DMS53 (cell line): ENCODE results near the gene SPNS3.

Experiments used
- DNase-seq: peaks from one replicate; lab custom pipeline; 2025; lab: John Stamatoyannopoulos, UW

SPNS3 gene

DNA sequence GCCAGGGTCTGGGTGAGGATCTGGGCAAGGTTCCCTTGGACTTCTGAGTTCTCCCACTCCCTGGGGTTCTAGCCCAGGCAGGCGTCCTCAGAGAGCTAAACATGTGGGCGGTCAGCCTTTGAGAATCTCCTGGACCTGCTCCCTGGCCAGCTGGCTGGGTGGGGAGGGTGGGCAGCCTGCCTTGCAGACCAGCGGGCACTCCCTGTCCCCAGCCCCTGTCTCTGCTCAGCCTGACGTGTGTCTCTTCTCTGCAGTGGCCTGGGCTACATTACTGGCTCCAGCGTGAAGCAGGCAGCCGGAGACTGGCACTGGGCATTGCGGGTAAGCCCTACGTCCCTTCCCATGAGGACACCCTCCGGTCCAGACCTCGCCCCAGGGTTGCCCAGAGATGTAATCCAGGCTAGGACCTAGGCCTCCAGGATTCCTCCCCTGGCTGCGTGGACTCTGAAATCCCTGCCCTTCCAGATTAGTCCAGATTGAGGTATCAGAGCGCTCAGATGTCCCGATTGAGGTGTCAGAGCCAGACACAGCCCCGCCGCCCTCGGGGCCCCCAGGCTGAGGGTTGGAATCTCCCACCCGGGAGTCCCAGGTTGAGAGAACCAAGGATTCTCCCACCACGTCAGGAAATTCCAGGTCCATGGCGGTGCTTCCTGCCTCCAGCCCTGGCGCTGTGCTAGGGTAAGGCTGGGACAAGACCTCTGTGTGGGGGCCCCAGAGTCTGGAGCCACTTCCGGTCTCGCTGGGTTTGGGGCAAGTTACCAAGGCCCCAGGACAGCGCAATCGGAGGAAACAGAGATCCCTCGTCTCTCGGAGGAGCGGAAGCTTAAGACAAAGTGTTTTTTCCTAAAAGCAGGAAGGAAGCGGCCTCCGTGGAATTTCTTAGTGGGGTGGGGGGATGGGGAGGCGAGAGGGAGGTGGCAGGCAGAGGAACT lies 97.3 kb downstream of the SPNS3 start:
- DNase-seq: no peak

DNA sequence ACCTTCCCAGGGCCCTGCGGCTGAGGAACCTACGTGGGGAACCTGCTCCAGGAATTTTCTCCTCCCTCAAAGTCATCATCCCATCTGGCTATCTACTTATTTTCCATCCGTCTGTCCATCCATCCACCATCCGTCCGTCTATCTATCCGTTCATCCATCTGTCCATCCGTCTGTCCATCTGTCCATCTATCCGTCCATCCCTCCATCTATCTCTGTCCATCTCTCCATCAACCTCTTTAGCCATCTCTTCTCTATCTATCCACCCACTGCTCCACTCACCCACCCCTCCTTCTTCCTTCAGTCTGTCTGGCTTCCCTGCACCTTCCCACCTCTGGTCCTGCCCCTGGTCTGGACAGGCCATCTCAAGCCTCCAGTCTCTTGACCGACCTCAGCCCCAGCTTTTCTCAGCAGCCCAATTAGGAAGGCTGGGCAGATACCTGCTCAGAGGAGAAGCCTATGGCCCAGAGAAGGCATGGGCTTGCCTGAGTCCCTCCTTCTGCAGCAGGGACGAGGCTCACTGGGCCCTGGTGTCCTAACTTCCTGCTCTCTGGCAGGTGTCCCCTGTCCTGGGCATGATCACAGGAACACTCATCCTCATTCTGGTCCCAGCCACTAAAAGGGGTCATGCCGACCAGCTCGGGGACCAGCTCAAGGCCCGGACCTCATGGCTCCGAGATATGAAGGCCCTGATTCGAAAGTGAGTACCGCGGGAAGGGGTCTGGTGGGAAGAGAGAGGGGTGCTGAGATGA lies 98.4 kb downstream of the SPNS3 start:
- DNase-seq: no peak

DNA sequence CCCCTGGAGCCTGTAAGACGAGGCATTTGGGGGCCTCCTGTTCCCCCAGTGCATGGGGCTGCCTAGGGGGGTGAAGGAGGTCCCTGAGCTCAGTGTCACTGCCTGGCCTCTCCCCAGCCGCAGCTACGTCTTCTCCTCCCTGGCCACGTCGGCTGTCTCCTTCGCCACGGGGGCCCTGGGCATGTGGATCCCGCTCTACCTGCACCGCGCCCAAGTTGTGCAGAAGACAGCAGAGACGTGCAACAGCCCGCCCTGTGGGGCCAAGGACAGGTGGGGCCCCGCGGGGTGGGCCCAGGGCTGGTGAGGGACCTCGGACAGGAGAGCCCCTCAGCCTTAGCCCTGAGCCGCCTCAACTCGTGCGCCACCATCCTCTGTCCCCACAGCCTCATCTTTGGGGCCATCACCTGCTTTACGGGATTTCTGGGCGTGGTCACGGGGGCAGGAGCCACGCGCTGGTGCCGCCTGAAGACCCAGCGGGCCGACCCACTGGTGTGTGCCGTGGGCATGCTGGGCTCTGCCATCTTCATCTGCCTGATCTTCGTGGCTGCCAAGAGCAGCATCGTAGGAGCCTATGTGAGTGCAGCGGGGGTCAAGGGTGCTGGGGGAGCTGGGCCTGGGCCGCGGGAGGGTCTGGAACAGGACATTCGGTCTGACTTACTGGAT lies 99.3 kb downstream of the SPNS3 start:
- DNase-seq: no peak

DNA sequence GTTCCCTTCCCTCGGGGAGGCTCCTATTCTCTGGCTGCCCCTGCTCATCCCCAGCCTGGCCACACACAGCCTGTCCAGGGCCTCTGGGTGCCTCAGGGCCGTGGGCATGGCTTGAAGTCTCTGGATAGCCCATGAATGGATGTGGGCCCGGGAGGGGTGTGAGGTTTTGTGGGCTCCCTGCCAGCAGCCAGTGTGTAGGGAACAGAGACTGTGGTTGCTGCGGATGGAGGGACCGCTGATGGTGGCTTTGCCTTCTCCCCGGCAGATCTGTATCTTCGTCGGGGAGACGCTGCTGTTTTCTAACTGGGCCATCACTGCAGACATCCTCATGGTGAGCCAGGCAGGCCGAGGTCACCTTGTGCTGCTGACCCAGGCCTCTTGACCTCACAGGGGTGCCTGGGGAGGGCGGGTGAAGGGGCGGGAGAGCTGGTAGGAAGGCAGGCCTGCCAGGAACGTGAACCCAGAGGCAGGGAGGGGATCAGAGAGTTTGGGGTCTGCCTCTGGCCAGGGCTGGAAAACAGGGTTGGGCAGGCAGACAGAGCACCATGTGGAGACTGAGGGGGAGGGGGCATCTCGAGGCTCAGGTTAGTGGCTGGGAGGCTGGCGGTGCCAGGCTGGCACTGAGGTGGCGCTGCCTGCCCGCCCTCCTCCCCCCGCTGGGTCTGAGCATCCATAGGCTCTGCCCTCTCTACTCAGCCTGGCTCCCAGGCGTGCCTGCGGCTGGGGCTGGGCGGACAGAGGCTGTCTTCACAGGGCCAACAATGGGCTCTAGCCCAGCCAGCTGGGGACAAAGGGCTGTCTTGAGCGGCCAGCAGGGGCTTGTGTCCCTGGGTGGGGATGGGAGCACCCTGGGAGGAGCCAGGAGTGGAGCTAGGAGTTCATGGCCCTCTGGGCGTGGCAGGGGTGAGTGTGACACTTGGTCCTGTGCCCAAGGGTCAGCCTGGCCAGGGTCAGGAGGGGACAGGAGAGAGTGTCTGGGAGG lies 100.1 kb downstream of the SPNS3 start:
- peak; percentile 43 for DNase-seq

GRCh38 chr17:4534515-4534914 lies 100.8 kb downstream of the SPNS3 start:
- no peak for DNase-seq

- DNase-seq: no peak
Measured at GRCh38 chr17:4534928-4535666, 101.4 kb downstream of the SPNS3 start.

GRCh38 chr17:4535667-4536258 lies 102.0 kb downstream of the SPNS3 start:
- DNase-seq: no peak

DNA sequence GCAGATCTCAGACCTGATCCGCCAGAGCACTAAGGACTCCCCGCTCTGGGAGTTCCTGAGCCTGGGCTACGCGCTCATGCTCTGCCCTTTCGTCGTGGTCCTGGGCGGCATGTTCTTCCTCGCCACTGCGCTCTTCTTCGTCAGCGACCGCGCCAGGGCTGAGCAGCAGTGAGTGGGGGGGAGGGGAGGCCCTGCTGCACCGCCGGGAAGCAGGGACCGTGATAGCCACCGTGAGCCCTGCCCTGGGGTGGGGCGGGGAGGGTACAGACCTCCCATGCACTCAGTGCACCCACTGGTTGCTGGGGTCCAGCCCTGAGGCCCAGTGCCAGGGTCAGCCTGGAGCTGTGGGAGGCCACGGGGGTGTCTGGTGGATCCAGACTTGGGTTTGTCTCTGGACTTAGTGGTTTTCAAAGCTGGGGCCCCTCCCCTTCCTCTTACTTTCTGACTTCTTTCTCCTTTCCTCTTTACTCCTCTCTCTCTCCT lies 102.6 kb downstream of the SPNS3 start:
- DNase-seq: no peak

- no peak for DNase-seq
Measured at GRCh38 chr17:4536742-4537411, 103.1 kb downstream of the SPNS3 start.
